ENCODE results near the gene NEK3. TPM values are rescaled to one million over a fixed set of nuclear protein-coding genes. Genes with fewer than 3 reads are reported as not detected.
"Not testable (repeated sequence)": the region's sequence is repeated elsewhere in the genome, so short reads cannot be mapped to it uniquely, and the experiment has no call there.

NEK3 gene
- total RNA-seq, 1 experiment from 2014 or later = 6.9 TPM

- Histone ChIP-seq H3F3A (ENCODE audit: low read length, unreplicated experiment) (no peaks in the 10 kb centered on the region), H3K36me3 (ENCODE audit: low read depth, low read length) (no peaks in the 10 kb centered on the region; the same call in 1 of the 2 replicates), H3K9ac (ENCODE audit: low read length) (no peak overlapping the region), H3K4me1 (ENCODE audit: insufficient read depth, low read length) (no peaks in the 10 kb centered on the region), H3K4me3 (ENCODE audit: low read length) (no peak overlapping the region), H3K27me3 (ENCODE audit: low read length) (no peaks in the 10 kb centered on the region), H3K9me2 (replicated peaks; ENCODE audit: low read length) (no peaks in the 10 kb centered on the region), H3K4me2 (ENCODE audit: low read length) (no peak overlapping the region), H2AFZ (ENCODE audit: low read length) (no peak overlapping the region), H3K79me2 (ENCODE audit: low read length) (peaks cover 13% of the 10 kb centered on the region), H3K27ac (ENCODE audit: low read length) (no peak overlapping the region), H3K9me3 (ENCODE audit: low read length) (no peaks in the 10 kb centered on the region), H4K20me1 (ENCODE audit: low read length) (no peaks in the 10 kb centered on the region)
- POLR2A ChIA-PET (ENCODE audit: unreplicated experiment) = no interaction called here
- CTCF ChIA-PET = no interaction called here
- BruUV-seq (replicated peaks) = no TSS peak
- ATAC-seq = no peak
- intact Hi-C loops (cut with micrococcal nuclease) = no loop called here
- no peak for DNase-seq
- no peak for TF ChIP-seq EZH2 (IDR thresholded peaks at IDR 0.05; ENCODE audit: low read length, unreplicated experiment)
- TF ChIP-seq, protein P1, sequence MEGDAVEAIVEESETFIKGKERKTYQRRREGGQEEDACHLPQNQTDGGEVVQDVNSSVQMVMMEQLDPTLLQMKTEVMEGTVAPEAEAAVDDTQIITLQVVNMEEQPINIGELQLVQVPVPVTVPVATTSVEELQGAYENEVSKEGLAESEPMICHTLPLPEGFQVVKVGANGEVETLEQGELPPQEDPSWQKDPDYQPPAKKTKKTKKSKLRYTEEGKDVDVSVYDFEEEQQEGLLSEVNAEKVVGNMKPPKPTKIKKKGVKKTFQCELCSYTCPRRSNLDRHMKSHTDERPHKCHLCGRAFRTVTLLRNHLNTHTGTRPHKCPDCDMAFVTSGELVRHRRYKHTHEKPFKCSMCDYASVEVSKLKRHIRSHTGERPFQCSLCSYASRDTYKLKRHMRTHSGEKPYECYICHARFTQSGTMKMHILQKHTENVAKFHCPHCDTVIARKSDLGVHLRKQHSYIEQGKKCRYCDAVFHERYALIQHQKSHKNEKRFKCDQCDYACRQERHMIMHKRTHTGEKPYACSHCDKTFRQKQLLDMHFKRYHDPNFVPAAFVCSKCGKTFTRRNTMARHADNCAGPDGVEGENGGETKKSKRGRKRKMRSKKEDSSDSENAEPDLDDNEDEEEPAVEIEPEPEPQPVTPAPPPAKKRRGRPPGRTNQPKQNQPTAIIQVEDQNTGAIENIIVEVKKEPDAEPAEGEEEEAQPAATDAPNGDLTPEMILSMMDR (conservative IDR thresholded peaks at IDR 0.05; ENCODE audit: low read depth, low read length) = no peak
- TF ChIP-seq EZH2phosphoT487 (IDR thresholded peaks at IDR 0.05; ENCODE audit: borderline replicate concordance, low read length) = no peak
These were observed 27.6 kb upstream of the NEK3 start for GRCh38 chr13:52187029-52187423.

DNA sequence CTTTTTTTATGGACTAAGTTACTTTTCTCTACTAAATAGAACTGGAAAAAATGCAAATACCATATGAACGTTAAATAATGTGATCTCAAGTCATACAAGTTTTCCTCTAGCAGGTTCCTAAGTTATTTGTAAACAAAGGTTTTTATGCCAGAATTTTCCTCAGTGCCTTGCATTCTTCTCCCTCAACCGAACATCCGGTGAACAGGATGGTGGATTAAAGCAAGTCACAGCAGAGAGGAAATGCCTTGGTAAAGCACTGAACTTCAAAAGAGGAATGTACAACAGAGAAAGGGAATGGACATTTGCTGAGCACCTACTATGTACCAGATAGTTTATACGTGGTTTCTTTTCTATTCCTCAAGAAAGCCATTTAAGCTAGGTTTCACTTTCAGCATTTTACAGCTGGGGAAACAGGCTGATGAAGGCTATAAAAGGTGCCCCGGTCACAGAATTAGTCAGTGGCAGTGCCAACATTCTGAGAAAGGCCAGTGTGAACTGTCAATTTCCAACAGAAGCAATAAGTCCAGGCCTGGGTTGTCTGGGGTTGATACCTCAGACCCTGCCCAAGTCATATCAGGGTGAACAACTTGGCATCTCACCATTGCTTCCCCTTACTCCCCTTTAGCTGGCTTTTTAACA, 22.0 kb upstream of the NEK3 start:
- H3K4me1 ChIP-seq (ENCODE audit: insufficient read depth, low read length); intact Hi-C loops (cut with micrococcal nuclease); H3K4me3 ChIP-seq (ENCODE audit: low read length); H3K9me3 ChIP-seq (ENCODE audit: low read length); H3K27me3 ChIP-seq (ENCODE audit: low read length); BruUV-seq (replicated peaks); DNase-seq; H3K27ac ChIP-seq (ENCODE audit: low read length); ATAC-seq; H3K79me2 ChIP-seq (ENCODE audit: low read length); H3K9ac ChIP-seq (ENCODE audit: low read length); H3F3A ChIP-seq (ENCODE audit: low read length, unreplicated experiment); H2AFZ ChIP-seq (ENCODE audit: low read length); CTCF ChIA-PET; H3K9me2 ChIP-seq (replicated peaks; ENCODE audit: low read length); POLR2A ChIA-PET (ENCODE audit: unreplicated experiment); H3K4me2 ChIP-seq (ENCODE audit: low read length); H4K20me1 ChIP-seq (ENCODE audit: low read length); H3K36me3 ChIP-seq (ENCODE audit: low read depth, low read length): not testable (repeated sequence)

DNA sequence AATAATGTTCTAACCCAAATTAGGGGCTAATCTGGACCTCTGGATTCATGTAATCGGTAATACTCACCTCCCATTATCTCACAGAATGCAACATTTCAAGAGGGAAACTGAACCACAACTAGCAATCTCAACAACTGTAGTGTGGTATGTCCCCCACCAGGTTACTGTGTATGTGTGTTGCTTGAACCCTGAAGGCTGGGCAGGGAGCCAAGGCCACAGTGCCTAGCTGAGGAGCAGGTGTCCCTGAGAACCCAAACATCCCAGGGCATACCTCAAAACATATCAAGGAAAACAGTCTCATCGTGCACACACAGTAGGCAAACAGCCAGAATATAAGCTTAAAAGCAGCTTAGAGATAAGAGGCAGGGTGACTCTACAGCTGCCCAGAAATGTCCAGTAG, 20.5 kb upstream of the NEK3 start:
- Histone ChIP-seq H3K9ac (ENCODE audit: low read length) (no peak overlapping the region), H3K9me3 (ENCODE audit: low read length) (no peaks in the 10 kb centered on the region), H3K4me2 (ENCODE audit: low read length) (no peak overlapping the region), H3K36me3 (ENCODE audit: low read depth, low read length) (no peaks in the 10 kb centered on the region), H3K27me3 (ENCODE audit: low read length) (no peaks in the 10 kb centered on the region), H3K4me3 (ENCODE audit: low read length) (no peak overlapping the region), H3K4me1 (ENCODE audit: insufficient read depth, low read length) (no peaks in the 10 kb centered on the region), H3K27ac (ENCODE audit: low read length) (no peak overlapping the region), H2AFZ (ENCODE audit: low read length) (no peak overlapping the region), H3K79me2 (ENCODE audit: low read length) (no peaks in the 10 kb centered on the region), H3K9me2 (replicated peaks; ENCODE audit: low read length) (no peaks in the 10 kb centered on the region), H4K20me1 (ENCODE audit: low read length) (no peaks in the 10 kb centered on the region), H3F3A (ENCODE audit: low read length, unreplicated experiment) (no peaks in the 10 kb centered on the region)
- ATAC-seq = no peak
- ChIA-PET CTCF (no interaction called here), POLR2A (ENCODE audit: unreplicated experiment) (no interaction called here)
- intact Hi-C loops (cut with micrococcal nuclease) = no loop called here
- TF ChIP-seq EZH2phosphoT487 (IDR thresholded peaks at IDR 0.05; ENCODE audit: borderline replicate concordance, low read length) (no peak), EZH2 (IDR thresholded peaks at IDR 0.05; ENCODE audit: low read length, unreplicated experiment) (no peak)
- TF ChIP-seq, protein P1 (conservative IDR thresholded peaks at IDR 0.05; ENCODE audit: low read depth, low read length) = no peak
- no peak for DNase-seq
- BruUV-seq (replicated peaks) = no TSS peak
